HCT116 (cell line): ENCODE measurements around the gene CLRN3. TPM values are rescaled to one million over a fixed set of nuclear protein-coding genes. Genes with fewer than 3 reads are reported as not detected.

ENCODE experiments used
- ATAC-seq: fragments of 200-7000 bp; cut with Tn5 transposase; 2 replicates; pipeline ENCODE4 v1.9.1; 2020; ENCODE audit warnings: mild to moderate bottlenecking, moderate library complexity
- BruUV-seq: library from RNA; stranded (reverse); fragments of 400-500 nt; replicated peaks from 2 replicates; lab custom pipeline; 2021; lab: Mats Ljungman, UMichigan
- CTCF ChIA-PET: fragments of 300-600 bp; sonication (Branson Sonifier 250); formaldehyde crosslinking; loops from one replicate; lab custom pipeline; 2021; ENCODE audit warnings: antibody characterized with exemption; lab: Charles Lee
- POLR2A ChIA-PET: fragments of 300-600, 350-600 bp; sonication (Branson Sonifier 250); formaldehyde crosslinking; loops from one replicate; lab custom pipeline; 2021; ENCODE audit warnings: antibody characterized with exemption; lab: Charles Lee
- RAD21 ChIA-PET, 2 experiments: fragments of 300-600 bp; sonication (Branson Sonifier 250); formaldehyde crosslinking; loops; one replicate each; lab custom pipeline; 2023; ENCODE audit warnings: low total read pairs in 2 of 2; ENCODE audit not compliant: uncharacterized antibody in 2 of 2, unreplicated experiment in 2 of 2, low non-redundant PET in 1 of 2; lab: Charles Lee
- DNase-seq: peaks from one replicate; pipeline ENCODE4 v3.0.0-alpha.2; 2010; ENCODE audit warnings: low read depth, low spot score
- H2AFZ ChIP-seq: fragments of 200-600 bp; shearing (Covaris generic), sonication (generic); 2 replicates; pipeline ENCODE4 v1.6.1; 2017; ENCODE audit warnings: low read depth, mixed run types, mixed read lengths, antibody characterized with exemption, low read length; ENCODE audit not compliant: poor library complexity, severe bottlenecking
- H3K27ac ChIP-seq: 2 replicates; pipeline ENCODE4 v1.5.1; 2012; ENCODE audit warnings: low read depth, low read length
- H3K27me3 ChIP-seq: fragments of 200-600 bp; sonication (generic); 2 replicates; pipeline ENCODE4 v1.6.1; 2016; ENCODE audit warnings: mixed run types, low read length, mixed read lengths; ENCODE audit not compliant: insufficient read depth
- H3K36me3 ChIP-seq, 2 experiments: fragments of 200-500 bp in 1 of 2; fragments of 200-600 bp in 1 of 2; sonication (Bioruptor generic) in 1 of 2; sonication (generic) in 1 of 2; 2 replicates each; pipeline versions ENCODE4 v1.5.1 to v1.6.1; 2014 to 2016; ENCODE audit warnings: low read length in 2 of 2, inconsistent platforms in 1 of 2, mixed read lengths in 1 of 2, mixed run types in 1 of 2; ENCODE audit not compliant: insufficient read depth in 2 of 2, control insufficient read depth in 1 of 2
- H3K4me1 ChIP-seq, 2 experiments: fragments of 200-600 bp in 1 of 2; sonication (generic) in 1 of 2; 2 replicates each; pipeline versions ENCODE4 v1.5.1 to v1.6.1; 2012 to 2017; ENCODE audit warnings: low read length in 2 of 2, inconsistent platforms in 1 of 2, mild to moderate bottlenecking in 1 of 2, mixed read lengths in 1 of 2, mixed run types in 1 of 2, moderate library complexity in 1 of 2; ENCODE audit not compliant: insufficient read depth in 2 of 2, control insufficient read depth in 1 of 2
- H3K4me2 ChIP-seq: fragments of 200-600 bp; sonication (generic); 2 replicates; pipeline ENCODE4 v1.6.1; 2017; ENCODE audit warnings: mixed run types, low read length, mixed read lengths
- H3K4me3 ChIP-seq, 2 experiments: fragments of 200-600 bp in 1 of 2; sonication (generic) in 1 of 2; replicated peaks in 1 of 2; 2 replicates each; pipeline ENCODE4 v1.5.1; 2011 to 2016; ENCODE audit warnings: low read length in 2 of 2, control low read depth in 1 of 2, low read depth in 1 of 2, mild to moderate bottlenecking in 1 of 2, mixed read lengths in 1 of 2, mixed run types in 1 of 2
- H3K79me2 ChIP-seq: fragments of 200-600 bp; sonication (generic); 2 replicates; pipeline ENCODE4 v1.6.1; 2017; ENCODE audit warnings: mild to moderate bottlenecking, mixed run types, low read length, moderate library complexity, mixed read lengths; ENCODE audit not compliant: insufficient read depth
- H3K9ac ChIP-seq: fragments of 200-600 bp; sonication (generic); 2 replicates; pipeline ENCODE4 v1.6.1; 2016; ENCODE audit warnings: low read length, mixed read lengths
- H3K9me2 ChIP-seq: fragments of 200-600 bp; sonication (generic), shearing (Covaris generic); 2 replicates; pipeline ENCODE4 v1.6.1; 2017; ENCODE audit warnings: mixed run types, mild to moderate bottlenecking, moderate library complexity; ENCODE audit not compliant: insufficient read depth
- H3K9me3 ChIP-seq, 2 experiments: fragments of 200-500 bp in 1 of 2; fragments of 200-600 bp in 1 of 2; sonication (Bioruptor generic) in 1 of 2; sonication (generic) in 1 of 2; 2 replicates each; pipeline ENCODE4 v1.6.1; 2014 to 2017; ENCODE audit warnings: low read length in 2 of 2, mixed read lengths in 2 of 2, inconsistent platforms in 1 of 2, low read depth in 1 of 2, mild to moderate bottlenecking in 1 of 2, mixed run types in 1 of 2, moderate library complexity in 1 of 2; ENCODE audit not compliant: control insufficient read depth in 1 of 2, insufficient read depth in 1 of 2
- H4K20me1 ChIP-seq: fragments of 200-600 bp; sonication (generic), shearing (Covaris generic); 2 replicates; pipeline ENCODE4 v1.6.1; 2017; ENCODE audit warnings: mixed run types, mild to moderate bottlenecking, moderate library complexity; ENCODE audit not compliant: insufficient read depth
- EZH2 ChIP-seq: fragments of 200-600 bp; sonication (generic); IDR thresholded peaks from 2 replicates; pipeline ENCODE4 v1.6.1; 2017; ENCODE audit warnings: antibody characterized with exemption, mixed run types
- FOSL1 ChIP-seq: IDR thresholded peaks from 2 replicates; pipeline ENCODE4 v1.6.1; 2012; ENCODE audit warnings: low read depth
- MAX ChIP-seq: IDR thresholded peaks from 2 replicates; pipeline ENCODE4 v1.6.1; 2012
- POLR2A ChIP-seq: IDR thresholded peaks from 2 replicates; pipeline ENCODE4 v1.7.0; 2011; ENCODE audit warnings: borderline replicate concordance; ENCODE audit not compliant: insufficient read depth, insufficient read length; ENCODE audit errors: extremely low read depth
- RAD21 ChIP-seq: IDR thresholded peaks from 2 replicates; pipeline ENCODE4 v1.6.1; 2012; ENCODE audit warnings: low read depth, mild to moderate bottlenecking
- REST ChIP-seq: IDR thresholded peaks from 2 replicates; pipeline ENCODE4 v1.6.1; 2012; ENCODE audit warnings: low read depth
- SP1 ChIP-seq: IDR thresholded peaks from 2 replicates; pipeline ENCODE4 v1.6.1; 2012; ENCODE audit warnings: low read depth
- SRF ChIP-seq: IDR thresholded peaks from 2 replicates; pipeline ENCODE4 v1.6.1; 2012; ENCODE audit warnings: low read depth
- intact Hi-C: fragments of 100-400 bp; cut with micrococcal nuclease; formaldehyde crosslinking; loops from 2 replicates; pipeline ENCODE4 v1.10.0; 2022
- total RNA-seq: library from RNA; stranded (reverse); gene quantifications from one replicate; pipeline ENCODE4 v1.2.1, GENCODE V29; 2021; ENCODE audit not compliant: unreplicated experiment
- TF ChIP-seq, protein P1 (sequence below), 3 experiments: fragments of 200-600 bp in 1 of 3; sonication (generic) in 1 of 3; IDR thresholded peaks in 2 of 3; conservative IDR thresholded peaks in 1 of 3; 2 replicates each; pipeline ENCODE4 v1.5.1; 2012 to 2017; ENCODE audit warnings: low read depth in 2 of 3, low read length in 2 of 3, antibody characterized with exemption in 1 of 3, borderline replicate concordance in 1 of 3, control low read depth in 1 of 3, mild to moderate bottlenecking in 1 of 3, mixed read lengths in 1 of 3, mixed run types in 1 of 3, moderate library complexity in 1 of 3; ENCODE audit not compliant: insufficient read depth in 1 of 3

The CLRN3 gene
- total RNA-seq, 1 experiment from 2014 or later = 0.39 TPM

GRCh38 chr10:127908106-127908958 is 15.6 kb upstream of the CLRN3 start (continued):
- no peak for TF ChIP-seq REST
- peak; percentile 86 for TF ChIP-seq FOSL1
- no peak for TF ChIP-seq POLR2A

GRCh38 chr10:127907411-127908105 is 14.8 kb upstream of the CLRN3 start:
- Histone ChIP-seq H3K9me2 (no peaks in the 10 kb centered on the region), H2AFZ (no peak overlapping the region)
- no peak for DNase-seq

More at GRCh38 chr10:127907411-127908105, 14.8 kb upstream of the CLRN3 start:
- Histone ChIP-seq H3K79me2 (no peaks in the 10 kb centered on the region), H3K27ac (peak overlapping the region; percentile 56; the same call in 1 of the 2 replicates), H3K36me3 (no peaks in the 10 kb centered on the region), H3K4me2 (peak overlapping the region; percentile 80), H3K9ac (peak overlapping the region; percentile 61), H3K27me3 (no peaks in the 10 kb centered on the region), H3K4me3 (peak overlapping the region; percentile 44 to 62), H4K20me1 (no peaks in the 10 kb centered on the region), H3K9me3 (no peaks in the 10 kb centered on the region), H3K4me1 (peaks cover 25 to 46% of the 10 kb centered on the region in 2 experiments)
- CTCF ChIA-PET = interaction anchor here (0.5 to 3.1 kb wide), 22 partner anchors 13 to 304 kb away, joined by 3 to 69 read pairs (median 4); no protein-coding TSS in a partner anchor
- POLR2A ChIA-PET = interaction anchor here (1.0 to 1.8 kb wide), 3 partner anchors 102 to 162 kb away, joined by 3 to 11 read pairs (median 5); no protein-coding TSS in a partner anchor
- RAD21 ChIA-PET = interaction anchor here (0.6 to 2.5 kb wide), 9 partner anchors 54 to 162 kb away, joined by 3 to 20 read pairs (median 4); no protein-coding TSS in a partner anchor
- peak; percentile 7; the same call in 1 of the 2 replicates for ATAC-seq
- intact Hi-C loops = no loop called here
- TF ChIP-seq SP1 = no peak
- TF ChIP-seq POLR2A = no peak
- no peak for TF ChIP-seq RAD21
- no peak for TF ChIP-seq MAX
- TF ChIP-seq, protein P1, sequence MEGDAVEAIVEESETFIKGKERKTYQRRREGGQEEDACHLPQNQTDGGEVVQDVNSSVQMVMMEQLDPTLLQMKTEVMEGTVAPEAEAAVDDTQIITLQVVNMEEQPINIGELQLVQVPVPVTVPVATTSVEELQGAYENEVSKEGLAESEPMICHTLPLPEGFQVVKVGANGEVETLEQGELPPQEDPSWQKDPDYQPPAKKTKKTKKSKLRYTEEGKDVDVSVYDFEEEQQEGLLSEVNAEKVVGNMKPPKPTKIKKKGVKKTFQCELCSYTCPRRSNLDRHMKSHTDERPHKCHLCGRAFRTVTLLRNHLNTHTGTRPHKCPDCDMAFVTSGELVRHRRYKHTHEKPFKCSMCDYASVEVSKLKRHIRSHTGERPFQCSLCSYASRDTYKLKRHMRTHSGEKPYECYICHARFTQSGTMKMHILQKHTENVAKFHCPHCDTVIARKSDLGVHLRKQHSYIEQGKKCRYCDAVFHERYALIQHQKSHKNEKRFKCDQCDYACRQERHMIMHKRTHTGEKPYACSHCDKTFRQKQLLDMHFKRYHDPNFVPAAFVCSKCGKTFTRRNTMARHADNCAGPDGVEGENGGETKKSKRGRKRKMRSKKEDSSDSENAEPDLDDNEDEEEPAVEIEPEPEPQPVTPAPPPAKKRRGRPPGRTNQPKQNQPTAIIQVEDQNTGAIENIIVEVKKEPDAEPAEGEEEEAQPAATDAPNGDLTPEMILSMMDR (IDR thresholded peaks at IDR 0.05 in 2 of 3, conservative IDR thresholded peaks at IDR 0.05 in 1 of 3; ENCODE audit: borderline replicate concordance in 1 of 3, insufficient read depth in 1 of 3, low read depth in 2 of 3, low read length in 2 of 3) = no peak
- TF ChIP-seq EZH2 = no peak
- TF ChIP-seq FOSL1 = no peak
- no peak for TF ChIP-seq SRF
- BruUV-seq = no TSS peak
